HG02588 (cell line): Measurements from ENCODE around the gene UBE2V1.
A peak's percentile ranks its signal among the peaks of the same experiment; 100 is the strongest.
"Not testable (repeated sequence)": the region's sequence is repeated elsewhere in the genome, so short reads cannot be mapped to it uniquely, and the experiment has no call there.

Experiments
- ATAC-seq: cut with Tn5 transposase; IDR thresholded peaks from one replicate; pipeline ENCODE4 v1.9.1; 2021; ENCODE audit warnings: mild to moderate bottlenecking, moderate library complexity; ENCODE audit not compliant: unreplicated experiment

Gene UBE2V1

DNA sequence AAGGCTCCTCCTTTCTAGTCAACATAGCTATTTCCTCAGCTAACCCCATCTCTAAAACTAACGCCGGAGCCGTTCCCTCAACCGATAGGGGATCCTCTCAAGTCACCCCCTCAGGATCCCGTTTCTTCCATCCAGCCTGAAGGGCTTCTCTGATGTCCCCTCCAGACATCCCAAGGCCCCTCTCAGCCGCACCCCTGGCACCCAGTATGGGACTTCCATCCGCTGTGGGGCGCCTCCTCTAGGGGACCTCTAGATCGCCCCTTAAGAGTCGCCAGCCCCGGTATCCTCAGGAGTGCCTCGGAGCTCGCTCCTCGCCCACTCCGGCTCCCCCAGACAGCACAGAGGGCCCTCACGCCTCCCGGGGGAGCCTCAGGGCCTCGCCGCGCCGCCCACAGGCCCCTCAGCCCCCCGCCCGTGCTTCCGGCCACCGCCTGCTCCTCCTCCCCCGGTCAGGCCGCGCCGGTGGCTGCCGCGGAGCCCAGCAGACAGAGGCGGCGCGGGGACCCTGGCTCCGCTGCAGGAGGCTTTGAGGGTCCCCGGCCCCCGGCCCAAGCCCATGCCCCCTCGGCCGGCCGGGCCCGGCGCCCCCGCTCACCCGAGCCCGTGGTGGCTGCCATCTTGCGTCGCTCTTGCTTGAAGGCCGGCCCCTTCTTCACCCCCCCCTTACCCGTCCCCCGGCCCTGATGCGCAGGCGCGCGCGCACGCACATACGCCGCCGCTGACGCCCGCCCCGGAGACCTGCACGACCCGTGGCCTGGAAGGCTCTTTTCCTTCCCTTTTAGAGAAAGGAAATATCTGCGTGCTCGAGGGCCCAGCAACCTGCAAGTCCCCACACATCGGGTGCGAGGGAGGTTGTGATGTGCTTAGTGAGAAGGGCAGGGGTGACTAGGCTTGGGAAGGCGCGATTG lies at the start of gene UBE2V1:
UBE2V1 (minus strand) TSS at position 639 of the 908 bp plus-strand sequence; CDS start at position 617, 22 bp downstream.
- peak; percentile 39 for ATAC-seq

DNA sequence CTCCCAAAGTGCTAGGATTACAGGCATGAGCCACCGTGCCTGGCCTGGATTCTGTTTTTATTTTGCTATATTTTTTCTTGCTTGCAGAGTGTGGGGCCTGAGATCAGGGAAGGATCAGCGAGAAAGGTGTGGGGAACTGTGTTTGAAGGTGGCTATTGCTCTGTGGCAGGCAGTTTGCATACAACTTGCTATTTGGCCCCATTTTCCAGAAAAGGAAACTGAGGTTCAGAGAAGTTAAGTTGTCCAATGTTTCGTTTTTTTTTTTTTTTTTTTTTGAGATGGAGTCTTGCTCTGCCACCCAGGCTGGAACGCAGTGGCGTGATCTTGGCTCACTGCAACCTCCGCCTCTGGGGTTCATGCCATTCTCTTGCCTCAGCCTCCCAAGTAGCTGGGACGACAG lies 48.5 kb upstream of the UBE2V1 start:
- ATAC-seq: not testable (repeated sequence)

DNA sequence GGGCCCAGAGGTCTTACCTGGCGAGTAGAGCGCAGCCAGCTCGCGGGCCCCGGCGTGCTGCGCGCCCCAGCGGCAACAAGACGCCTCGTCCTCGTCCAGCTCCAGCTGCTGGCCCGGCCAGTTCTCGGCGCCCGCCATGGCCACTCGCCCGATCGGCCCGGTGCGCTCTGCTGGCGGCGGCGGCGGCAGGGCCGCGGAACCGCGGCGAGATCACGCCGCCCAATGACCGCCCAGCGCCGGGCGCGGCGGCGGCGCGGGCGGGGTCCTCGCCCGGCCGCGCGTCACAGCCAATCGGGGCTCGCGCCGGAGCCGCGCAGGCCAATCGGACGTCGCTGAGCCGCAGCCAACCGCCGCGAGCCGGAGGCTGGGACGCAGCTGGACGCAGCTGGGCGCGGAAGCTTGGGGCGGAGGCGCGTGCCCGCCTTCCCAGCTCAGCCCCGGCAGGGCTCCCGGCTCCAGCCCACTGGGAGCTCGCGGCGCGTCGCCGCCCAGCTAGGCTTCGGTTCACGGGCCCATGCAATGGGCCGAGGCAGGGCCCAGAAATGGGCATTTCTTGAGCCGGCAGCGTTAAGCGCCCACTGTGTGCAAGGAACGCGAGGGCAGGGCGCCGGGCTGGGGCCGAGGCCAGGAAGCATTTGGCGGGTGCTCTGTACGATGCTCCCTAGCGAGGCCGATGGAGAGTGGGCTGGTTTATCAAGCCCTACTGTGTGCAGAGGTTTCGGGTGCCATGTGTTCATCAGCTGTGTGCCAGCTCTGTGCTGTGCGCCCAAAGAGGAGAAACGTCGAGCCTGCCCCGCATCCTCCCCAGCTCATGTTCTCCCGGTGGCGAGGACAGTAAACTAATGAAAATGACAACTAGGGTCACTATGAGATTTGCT lies 40.8 kb upstream of the UBE2V1 start, which contains the start of gene PEDS1:
PEDS1 (minus strand) TSS at position 224 of the 878 bp plus-strand sequence; CDS start at position 138, 86 bp downstream.
- ATAC-seq: peak; percentile 93

DNA sequence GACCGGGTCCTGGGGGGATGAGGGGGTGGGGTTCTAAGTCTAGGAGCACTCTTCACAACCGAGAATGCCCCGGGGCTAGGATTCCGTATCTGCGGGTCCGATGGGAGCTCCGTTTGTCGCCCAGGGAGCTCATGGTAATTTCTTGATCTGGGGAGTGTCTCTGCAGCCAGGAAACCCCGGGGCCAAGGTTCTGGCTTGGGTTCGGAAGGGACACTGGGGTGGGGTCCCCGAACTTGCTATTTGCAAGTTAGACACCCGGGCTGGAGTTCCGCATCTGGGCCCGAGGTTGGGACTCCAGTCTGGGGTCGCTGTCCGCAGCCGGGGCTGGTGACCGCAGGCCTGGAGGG lies 40.2 kb upstream of the UBE2V1 start:
- ATAC-seq: no peak

DNA sequence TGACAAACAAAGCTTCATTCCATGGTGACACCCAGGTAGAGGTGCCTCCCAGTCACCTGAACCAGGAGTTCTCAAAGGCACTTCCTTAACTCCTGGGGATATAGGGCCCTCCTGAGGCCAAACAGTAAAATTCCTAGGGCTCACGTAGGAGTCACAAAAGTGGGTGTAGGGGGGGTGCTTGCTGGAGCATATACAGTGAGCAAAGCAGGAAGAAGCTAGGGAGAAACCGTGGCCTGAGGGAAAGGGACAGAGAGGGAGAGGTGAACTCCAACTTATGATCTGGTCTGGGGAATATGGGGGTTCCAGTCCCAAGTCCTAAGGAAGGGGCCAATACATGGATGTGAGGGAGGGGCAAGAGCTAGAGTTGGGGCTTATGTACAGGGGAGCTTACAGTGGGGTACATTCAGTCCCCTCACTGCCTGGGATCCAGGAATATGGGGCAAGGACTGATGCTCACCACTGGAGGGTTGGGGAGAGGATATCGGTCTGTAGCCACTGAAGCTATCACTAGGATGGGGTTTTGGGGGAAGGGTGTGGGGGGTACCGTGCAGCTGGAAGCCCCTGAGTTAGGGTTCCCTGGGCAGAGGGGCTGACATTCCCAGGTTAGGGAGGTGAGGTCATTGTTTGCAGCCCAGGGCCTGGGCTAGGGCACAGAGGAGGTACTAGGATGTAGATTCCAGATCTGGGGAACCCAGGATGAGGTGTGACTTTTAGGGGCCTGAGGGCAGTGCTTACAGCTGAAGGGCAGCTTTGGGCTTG lies 39.6 kb upstream of the UBE2V1 start:
- no peak for ATAC-seq

DNA sequence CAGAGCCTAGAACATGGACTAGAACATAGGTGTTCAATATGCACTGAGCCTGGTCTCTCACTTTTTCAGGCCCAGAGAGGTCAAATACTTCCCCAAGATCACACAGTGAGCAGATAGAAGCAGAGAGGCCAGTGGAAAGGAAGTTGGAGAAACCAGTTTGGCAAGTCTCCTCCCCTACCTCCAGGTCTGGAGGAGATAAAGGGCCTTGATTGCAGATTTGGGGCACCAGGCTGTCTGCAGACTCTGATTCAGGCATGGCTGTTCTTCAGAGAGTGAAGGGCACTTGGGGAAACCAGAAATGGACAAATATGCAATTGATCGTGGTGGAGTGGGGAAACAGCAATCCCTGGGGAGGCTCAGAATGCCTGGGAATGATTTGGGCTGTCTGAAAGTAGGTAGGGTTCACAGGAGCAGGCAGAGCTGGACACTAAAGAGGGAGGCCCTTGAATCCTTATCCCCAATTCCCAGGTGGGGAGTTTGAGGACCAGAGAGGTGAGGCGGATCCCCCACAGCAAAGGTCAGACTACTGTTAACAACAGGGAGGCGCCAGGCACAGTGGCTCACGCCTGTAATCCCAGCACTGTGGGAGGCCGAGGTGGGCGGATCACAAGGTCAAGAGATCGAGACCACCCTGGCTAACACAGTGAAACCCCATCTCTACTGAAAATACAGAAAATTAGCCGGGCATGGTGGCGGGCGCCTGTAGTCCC lies 38.2 kb upstream of the UBE2V1 start:
- no peak for ATAC-seq

DNA sequence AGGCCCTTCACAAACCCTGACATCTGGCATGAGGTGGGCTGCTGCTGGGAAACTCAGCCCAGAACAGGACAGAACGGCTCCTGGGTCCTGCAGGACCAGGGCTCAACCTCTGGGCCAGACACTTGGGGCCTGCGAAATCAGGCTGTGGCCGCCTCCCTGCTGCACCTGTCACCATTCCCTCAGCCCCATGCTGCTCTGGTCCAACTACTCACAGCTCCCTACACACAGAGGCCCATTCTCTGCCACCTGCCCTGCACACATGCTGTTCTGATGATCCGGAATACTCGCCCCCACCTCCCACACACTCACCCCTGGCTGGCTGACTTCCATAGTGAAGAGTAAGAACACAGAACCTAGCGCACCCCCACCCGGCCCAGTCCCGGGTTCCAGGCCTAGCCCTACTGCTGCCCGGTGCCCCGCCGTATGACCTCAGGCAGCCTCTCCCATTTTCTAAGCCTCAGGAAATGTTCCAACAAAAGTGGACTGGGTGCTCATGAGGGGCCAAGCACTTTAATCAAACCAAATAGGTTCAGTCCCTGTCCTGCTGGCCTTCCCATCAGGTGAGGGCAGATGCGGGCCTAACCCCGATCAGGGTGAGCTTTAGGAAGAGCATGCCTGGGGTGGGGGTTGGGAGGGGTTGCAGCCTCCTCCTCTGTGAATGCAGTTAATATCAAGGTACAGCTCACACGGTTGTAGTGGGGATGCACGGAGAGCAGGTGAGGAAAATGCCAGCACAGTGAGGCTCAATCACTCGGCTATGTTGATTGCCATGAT lies 36.7 kb upstream of the UBE2V1 start:
- ATAC-seq: no peak

DNA sequence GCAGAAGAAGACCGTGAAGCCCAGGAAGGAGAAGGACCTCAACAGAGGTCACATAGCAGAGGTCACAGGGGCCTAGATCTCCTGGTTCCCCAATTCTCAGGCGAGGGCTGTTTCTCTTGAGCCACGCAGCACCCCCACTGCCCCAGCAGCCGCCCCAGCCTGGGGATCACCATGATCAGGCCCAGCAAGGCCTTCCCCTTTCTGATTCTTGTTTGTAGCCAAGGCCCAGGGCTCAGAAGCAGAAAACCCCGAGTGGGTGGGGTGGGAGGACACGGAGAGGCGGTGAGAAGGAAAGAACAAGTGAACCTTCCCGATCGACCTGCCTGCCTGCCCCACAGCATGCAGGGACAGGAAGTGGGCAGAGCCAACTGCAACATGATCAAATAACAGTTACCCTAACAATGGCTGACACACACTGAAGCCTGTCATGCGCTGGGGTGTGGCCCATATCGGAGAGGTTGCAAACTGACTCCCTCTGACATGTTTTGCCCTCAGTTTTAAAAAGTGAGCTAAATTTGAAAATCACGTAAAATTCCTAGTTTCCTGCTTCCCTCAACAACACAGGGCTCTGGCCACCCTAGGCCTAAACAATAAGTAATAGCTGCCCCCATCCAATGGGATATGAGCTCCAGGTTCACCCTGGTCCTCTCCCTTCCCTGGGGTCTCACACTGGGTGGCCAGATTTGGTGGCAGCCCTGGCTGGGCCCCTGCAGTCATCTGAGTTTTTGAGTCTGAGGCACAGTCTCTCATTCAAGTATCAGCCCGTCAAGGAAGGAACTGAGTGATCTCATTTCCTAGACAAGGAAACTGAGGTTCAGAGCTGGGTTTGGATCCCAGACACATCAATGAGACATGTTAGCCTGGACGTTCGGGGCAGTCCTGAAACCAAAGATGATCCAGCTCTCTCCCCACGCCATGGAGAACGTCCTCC lies 34.0 kb upstream of the UBE2V1 start:
- no peak for ATAC-seq

DNA sequence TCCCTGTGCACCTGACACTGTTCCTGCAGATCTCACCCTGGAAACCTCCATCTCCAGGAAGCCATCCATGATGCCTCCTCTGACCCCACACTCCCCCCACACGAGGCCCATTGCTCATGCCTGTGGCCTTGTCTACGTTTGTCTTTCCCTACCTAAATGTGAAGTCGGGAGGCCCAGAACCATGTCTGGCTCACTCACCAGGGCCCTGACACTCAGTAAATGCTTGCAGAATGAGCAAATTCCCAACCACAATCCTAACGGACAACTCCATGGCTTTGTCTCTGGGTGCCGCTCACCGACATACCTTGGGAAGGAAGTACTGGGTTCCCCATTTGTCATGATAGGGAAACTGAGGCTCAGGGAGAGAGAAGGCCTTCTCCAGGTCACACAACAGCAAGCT lies 33.3 kb upstream of the UBE2V1 start:
- ATAC-seq: no peak

DNA sequence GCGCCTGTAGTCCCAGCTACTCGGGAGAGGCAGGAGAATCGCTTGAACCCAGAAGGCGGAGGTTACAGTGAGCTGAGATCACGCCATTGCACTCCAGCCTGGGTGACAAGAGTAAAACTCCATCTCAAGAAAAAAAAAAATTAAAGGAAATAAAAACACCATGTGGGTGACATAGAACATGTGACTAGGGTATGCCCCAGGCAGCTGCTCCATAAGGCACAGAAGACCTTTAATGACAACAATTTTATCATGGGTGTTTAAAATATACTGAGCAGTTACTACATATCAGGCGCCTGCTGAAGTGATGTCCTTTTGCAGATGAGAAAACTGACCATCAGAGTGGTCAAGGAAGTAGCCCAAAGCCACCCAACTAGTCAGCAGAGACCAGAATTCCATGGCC lies 32.6 kb upstream of the UBE2V1 start:
- ATAC-seq: no peak

DNA sequence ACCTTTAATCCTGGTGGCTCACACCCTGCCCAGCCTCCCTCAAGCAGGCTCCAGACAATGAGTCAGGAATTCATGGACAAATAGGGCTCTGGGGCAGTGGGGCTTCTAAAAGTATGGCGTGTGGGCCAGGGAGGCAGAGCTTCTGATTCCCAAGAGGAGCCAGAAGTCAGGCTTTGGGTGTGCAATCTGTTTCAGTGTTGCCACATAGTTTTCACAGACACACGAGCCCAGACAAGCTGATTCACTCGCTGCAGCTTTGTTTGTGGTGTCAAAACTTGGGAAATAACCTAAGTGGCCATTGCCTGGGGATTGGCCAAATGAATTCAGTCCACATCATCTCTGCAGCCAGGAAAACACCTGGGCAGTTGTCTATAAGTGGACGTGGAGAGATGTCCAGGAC lies 31.4 kb upstream of the UBE2V1 start:
- no peak for ATAC-seq

DNA sequence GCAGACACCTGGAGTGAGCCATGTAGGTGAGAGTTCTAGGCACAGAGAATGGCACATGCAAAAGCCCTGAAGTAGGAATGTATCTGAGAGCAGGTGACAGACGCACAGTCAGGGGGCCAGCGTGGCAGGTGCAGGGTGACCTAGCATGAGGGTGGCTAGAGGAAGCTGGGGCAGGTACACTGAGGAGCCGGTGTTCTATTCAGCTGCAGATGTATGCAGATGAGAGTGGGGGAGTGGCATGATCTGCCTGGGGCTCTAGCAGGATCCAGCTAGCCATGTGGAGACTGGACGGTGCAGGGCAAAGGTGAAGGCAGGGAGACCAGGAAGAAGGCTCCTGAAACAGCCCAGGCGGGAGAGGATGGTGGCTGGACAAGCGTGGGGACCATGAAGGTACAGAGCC lies 29.9 kb upstream of the UBE2V1 start:
- ATAC-seq: no peak

DNA sequence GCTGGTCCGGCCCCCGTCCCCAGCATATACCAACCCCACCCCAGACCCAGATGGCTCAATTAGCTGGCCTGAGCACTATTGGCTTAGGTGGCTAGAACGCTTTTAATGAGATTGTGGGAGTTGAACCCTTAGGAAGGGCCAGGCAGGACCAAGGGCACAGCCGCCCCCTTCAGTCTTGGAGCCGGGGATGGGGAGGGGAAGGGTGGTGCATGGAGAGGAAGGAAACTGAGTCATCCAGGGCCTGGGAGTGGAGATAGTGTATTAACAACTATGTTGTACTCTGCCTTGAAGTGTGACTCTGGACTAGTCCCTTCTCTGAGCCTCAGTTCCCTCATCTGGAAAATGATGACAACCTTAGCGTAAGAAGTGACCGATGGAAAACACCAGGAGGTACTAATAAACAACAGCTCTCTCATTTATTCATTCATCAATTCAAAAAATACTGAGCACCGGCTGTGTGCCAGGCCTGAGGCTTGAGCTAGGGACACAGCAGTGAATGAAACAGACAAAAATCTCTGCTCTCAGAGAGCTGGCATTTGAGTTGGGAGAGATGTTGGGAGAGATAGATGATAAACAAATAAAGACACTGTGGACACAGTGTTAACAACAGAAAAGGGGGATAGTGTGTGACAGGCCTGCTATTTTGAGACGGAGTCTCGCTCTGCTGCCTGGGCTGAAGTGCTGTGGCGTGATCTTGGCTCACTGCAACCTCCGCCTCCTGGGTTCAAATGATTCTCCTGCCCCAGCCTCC lies 29.0 kb upstream of the UBE2V1 start:
- ATAC-seq: no peak

DNA sequence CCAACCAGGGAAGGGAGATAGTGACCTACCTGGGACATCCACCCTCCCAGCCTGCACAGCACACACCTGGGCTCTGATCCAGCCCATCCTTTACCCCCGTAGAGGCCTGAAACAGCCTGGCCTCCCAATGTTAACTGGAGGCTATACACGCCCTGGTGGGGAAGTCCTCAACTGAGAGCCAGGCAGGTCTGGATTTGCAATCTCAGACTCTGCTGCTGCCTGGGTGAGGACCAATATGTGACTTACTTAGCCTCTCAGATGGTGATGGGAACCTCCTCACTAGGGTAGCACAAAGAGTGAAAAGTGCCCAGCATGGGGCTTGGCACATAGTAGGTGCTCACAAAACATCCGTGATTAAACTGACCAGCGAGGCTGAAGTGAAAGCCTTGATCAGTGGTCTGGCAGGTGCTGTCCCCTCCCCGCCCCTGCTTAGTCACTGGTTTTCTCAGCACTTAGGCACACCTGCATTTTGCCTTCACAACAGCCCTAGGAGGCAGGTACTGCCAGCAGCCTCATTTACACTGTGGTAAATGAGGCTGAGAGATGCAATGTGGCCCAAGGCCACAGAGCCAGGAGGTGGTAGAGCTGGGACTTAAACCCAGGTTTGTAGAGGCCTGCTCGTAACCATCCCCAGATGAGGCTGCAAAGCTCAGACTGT lies 28.2 kb upstream of the UBE2V1 start:
- ATAC-seq: no peak

DNA sequence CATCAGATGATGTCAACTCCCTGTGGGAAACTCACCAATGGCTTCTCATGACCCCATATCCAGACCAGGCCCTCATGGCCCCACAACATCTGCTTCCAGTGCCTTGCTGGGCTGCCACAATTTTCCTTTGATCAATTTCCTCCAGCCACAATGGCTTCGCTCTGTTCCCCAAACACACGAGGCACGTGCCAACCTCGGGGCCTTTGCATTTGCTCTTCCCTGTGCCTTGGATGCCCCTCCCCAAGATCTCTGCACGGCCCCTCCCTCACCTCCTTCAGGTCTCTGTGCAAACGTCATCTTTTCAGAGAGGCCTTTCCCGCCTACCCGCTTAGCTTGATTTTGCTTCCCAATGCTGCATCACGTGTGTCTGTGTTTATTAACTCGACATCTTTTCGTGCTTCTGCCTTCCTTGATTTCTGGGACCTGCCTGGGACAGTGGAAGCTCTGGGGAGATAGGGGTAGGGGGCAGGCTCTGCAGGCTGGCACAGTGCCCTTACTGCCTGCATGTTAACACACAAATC lies 27.4 kb upstream of the UBE2V1 start:
- ATAC-seq: no peak

DNA sequence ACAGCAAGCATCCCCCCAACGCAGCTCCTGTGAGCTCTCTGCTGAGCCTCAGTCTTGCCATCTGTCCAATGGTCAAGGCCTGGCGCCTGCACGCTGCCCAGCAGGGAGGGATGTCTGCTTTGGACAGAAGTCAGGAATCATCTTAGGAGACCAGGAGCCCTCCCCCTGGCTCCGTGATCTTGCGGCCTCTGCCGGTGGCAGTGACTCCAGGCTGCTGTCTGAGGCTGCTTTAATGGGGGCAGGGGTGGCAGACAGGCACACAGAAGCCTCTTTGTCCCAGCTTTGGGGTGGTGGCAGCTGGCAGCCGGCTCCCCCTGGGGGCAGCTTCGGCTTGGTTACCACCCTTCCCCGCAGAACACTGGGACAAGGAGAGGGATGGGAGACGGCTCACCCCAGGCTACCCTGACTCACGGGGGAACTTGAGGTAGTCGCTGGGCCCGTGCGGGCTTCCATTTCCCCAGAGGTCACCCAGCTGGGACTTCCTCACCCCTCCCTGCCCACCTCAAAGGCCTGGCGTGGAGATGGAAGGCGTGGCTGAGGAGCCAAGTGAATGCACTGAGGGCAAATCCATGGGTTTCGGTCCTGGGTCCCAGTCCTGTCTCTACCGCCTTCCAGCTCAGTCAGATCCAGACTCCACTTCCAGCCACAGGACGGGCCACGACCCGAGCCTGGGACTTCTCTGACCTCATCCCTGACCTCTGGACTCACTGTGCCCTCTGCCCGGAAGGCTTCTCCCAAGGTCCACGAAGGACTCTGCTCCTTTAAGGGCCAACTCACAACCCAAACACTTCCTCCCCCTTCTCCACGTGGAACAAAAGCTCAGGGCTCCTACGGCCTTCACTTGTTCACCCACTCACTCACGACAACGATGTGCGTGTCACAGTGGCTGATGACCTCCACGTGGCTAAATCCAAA lies 25.8 kb upstream of the UBE2V1 start:
- ATAC-seq: no peak
